Smooth muscle cell (in vitro differentiated cells): ENCODE data around the gene CRYBG3. TPM values are rescaled to one million over a fixed set of nuclear protein-coding genes. Genes with fewer than 3 reads are reported as not detected.

Source experiments
- DNase-seq: peaks from one replicate; lab custom pipeline; 2025; ENCODE audit not compliant: unreplicated experiment; lab: John Stamatoyannopoulos, UW
- H2AFZ ChIP-seq: fragments of 200-600 bp; sonication (generic); 2 replicates; pipeline ENCODE4 v1.6.0; 2016; ENCODE audit warnings: antibody characterized with exemption, low read depth, mild to moderate bottlenecking
- H3F3A ChIP-seq: fragments of 200-600 bp; sonication (generic); 2 replicates; pipeline ENCODE4 v1.6.0; 2017; ENCODE audit warnings: antibody characterized with exemption, low read depth
- H3K27ac ChIP-seq: fragments of 200-600 bp; sonication (generic); 2 replicates; pipeline ENCODE4 v1.5.1; 2016; ENCODE audit warnings: low read depth, mild to moderate bottlenecking
- H3K27me3 ChIP-seq: fragments of 200-600 bp; sonication (generic); 2 replicates; pipeline ENCODE4 v1.6.1; 2016; ENCODE audit warnings: low read depth, mild to moderate bottlenecking
- H3K36me3 ChIP-seq: fragments of 200-600 bp; sonication (generic); 2 replicates; pipeline ENCODE4 v1.5.1; 2016; ENCODE audit warnings: low read depth
- H3K4me1 ChIP-seq: fragments of 200-600 bp; sonication (generic); 2 replicates; pipeline ENCODE4 v1.5.1; 2016; ENCODE audit warnings: low read depth
- H3K4me2 ChIP-seq: fragments of 200-600 bp; sonication (generic); 2 replicates; pipeline ENCODE4 v1.6.0; 2016; ENCODE audit warnings: mild to moderate bottlenecking
- H3K4me3 ChIP-seq: fragments of 200-600 bp; sonication (generic); 2 replicates; pipeline ENCODE4 v1.5.1; 2016; ENCODE audit warnings: mild to moderate bottlenecking
- H3K79me2 ChIP-seq: fragments of 200-600 bp; sonication (generic); 2 replicates; pipeline ENCODE4 v1.6.0; 2016; ENCODE audit warnings: low read depth, mild to moderate bottlenecking
- H3K9ac ChIP-seq: fragments of 200-600 bp; sonication (generic); 2 replicates; pipeline ENCODE4 v1.6.0; 2016; ENCODE audit warnings: low read depth
- H3K9me3 ChIP-seq: fragments of 200-600 bp; sonication (generic); replicated peaks from 2 replicates; pipeline ENCODE4 v1.5.1; 2016; ENCODE audit warnings: low read depth
- H4K20me1 ChIP-seq: fragments of 200-600 bp; sonication (generic); 2 replicates; pipeline ENCODE4 v1.6.0; 2016; ENCODE audit warnings: low read depth
- CTCF ChIP-seq: fragments of 200-600 bp; sonication (generic); IDR thresholded peaks from 2 replicates; pipeline ENCODE4 v1.5.1; 2017; ENCODE audit warnings: borderline replicate concordance, mild to moderate bottlenecking, antibody characterized with exemption; ENCODE audit not compliant: insufficient read depth, poor library complexity, severe bottlenecking
- WGBS: methylation state at CpG from one replicate; pipeline ENCODE4 v1.1.7; 2016; ENCODE audit warnings: low lambda C conversion rate; 5-methylcytosine and 5-hydroxymethylcytosine counted together
- polyA plus RNA-seq: library from polyadenylated mRNA; unstranded; fragments of >200 nt; fragmentation: Nextera tagmentation; extraction: Ambion mirVana; gene quantifications from 2 replicates; pipeline ENCODE4 v1.2.1, GENCODE V29; 2016
- total RNA-seq: library from RNA; depleted of rRNA; stranded (reverse); fragments of >200 nt; gene quantifications from 2 replicates; pipeline ENCODE4 v1.2.3, GENCODE V29; 2014

Gene CRYBG3
- total and polyA plus RNA-seq, 2 experiments from 2014 or later, result 1.5 to 17.0 TPM

DNA sequence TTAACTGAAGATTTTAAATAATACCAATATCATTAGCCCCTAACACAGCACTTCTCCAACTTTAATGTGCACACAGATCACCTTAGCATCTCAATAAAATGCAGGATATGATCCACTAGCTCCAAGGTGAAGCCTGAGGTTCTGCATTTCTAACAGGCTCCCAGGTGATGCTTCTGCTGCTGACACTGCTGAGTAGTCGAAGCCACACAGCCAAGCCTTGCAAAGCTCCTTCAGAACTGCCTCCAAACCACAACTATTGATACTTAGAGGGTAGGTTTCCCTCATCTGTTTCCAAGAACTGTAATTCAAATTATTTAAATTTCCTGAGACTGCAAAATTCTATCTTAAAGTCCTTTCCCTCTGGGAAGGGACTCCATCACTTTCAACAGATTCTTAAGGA, 146.6 kb downstream of the CRYBG3 start:
- Histone ChIP-seq H3K4me2 (no peak overlapping the region), H3K36me3 (no peaks in the 10 kb centered on the region), H2AFZ (no peak overlapping the region), H3K4me1 (peaks cover 5% of the 10 kb centered on the region), H3F3A (no peaks in the 10 kb centered on the region), H3K27ac (no peak overlapping the region), H3K79me2 (peaks cover 21% of the 10 kb centered on the region), H3K27me3 (no peaks in the 10 kb centered on the region), H3K9ac (no peak overlapping the region), H4K20me1 (peaks cover 7% of the 10 kb centered on the region), H3K4me3 (no peak overlapping the region), H3K9me3 (no peaks in the 10 kb centered on the region)
- 91% methylated on average over 1 of the region's 1 CpG for WGBS
- no peak for TF ChIP-seq CTCF
- DNase-seq, result no peak

GRCh38 chr3:97969541-97969940, 147.7 kb downstream of the CRYBG3 start:
- H3K36me3 ChIP-seq, result no peaks in the 10 kb centered on the region
- WGBS, result 83% methylated on average over 5 of the region's 5 CpGs

DNA sequence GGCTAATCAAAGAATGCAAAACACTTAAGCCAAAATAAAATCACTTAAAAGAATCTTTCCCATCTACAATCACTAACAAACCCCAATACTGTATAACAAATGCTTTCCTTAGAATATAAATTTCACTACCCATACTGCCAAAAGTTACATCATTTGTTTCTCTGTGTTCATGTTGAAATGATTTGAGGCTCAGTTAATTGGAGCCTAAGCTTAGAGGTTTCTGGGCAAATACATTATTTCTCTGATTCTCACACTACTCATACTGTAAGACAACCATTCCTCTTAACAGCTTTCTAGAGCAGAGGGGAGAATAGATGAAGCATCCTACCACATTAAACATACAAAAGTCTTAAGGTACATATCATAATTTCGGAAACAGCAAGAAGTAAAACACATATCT, 148.3 kb downstream of the CRYBG3 start:
- H3K27ac ChIP-seq, result no peak overlapping the region
- H3K9ac ChIP-seq, result no peak overlapping the region
- TF ChIP-seq CTCF, result no peak
- DNase-seq, result no peak
- H3K27me3 ChIP-seq, result no peaks in the 10 kb centered on the region
- H2AFZ ChIP-seq, result no peak overlapping the region
- H3K4me2 ChIP-seq, result no peak overlapping the region
- WGBS, result 94% methylated on average over 1 of the region's 1 CpG
- H3K4me1 ChIP-seq, result peaks cover 5% of the 10 kb centered on the region
- H4K20me1 ChIP-seq, result no peaks in the 10 kb centered on the region
- no peaks in the 10 kb centered on the region for H3K9me3 ChIP-seq
- no peak overlapping the region for H3K4me3 ChIP-seq
- H3K36me3 ChIP-seq, result no peaks in the 10 kb centered on the region
- peaks cover 17% of the 10 kb centered on the region for H3K79me2 ChIP-seq
- H3F3A ChIP-seq, result no peaks in the 10 kb centered on the region

More at GRCh38 chr3:97969541-97969940, 147.7 kb downstream of the CRYBG3 start:
- no peak overlapping the region for H3K4me2 ChIP-seq
- no peaks in the 10 kb centered on the region for H3F3A ChIP-seq
- H3K4me3 ChIP-seq, result no peak overlapping the region
- H3K79me2 ChIP-seq, result peaks cover 17% of the 10 kb centered on the region
- TF ChIP-seq CTCF, result no peak
- DNase-seq, result no peak
- no peak overlapping the region for H3K27ac ChIP-seq
- no peaks in the 10 kb centered on the region for H3K27me3 ChIP-seq
- peaks cover 5% of the 10 kb centered on the region for H3K4me1 ChIP-seq
- no peaks in the 10 kb centered on the region for H4K20me1 ChIP-seq
- no peaks in the 10 kb centered on the region for H3K9me3 ChIP-seq
- no peak overlapping the region for H2AFZ ChIP-seq
- no peak overlapping the region for H3K9ac ChIP-seq

- Histone ChIP-seq H4K20me1 (no peaks in the 10 kb centered on the region), H3K9me3 (no peaks in the 10 kb centered on the region), H3K4me3 (peak overlapping the region; percentile 86), H3F3A (no peaks in the 10 kb centered on the region), H3K27ac (peak overlapping the region; percentile 51), H3K27me3 (no peaks in the 10 kb centered on the region), H3K79me2 (peaks cover 17% of the 10 kb centered on the region), H3K4me2 (peak overlapping the region; percentile 82), H3K4me1 (peaks cover 5% of the 10 kb centered on the region), H2AFZ (peak overlapping the region; percentile 58), H3K36me3 (no peaks in the 10 kb centered on the region), H3K9ac (peak overlapping the region; percentile 12)
- no peak for DNase-seq
- no peak for TF ChIP-seq CTCF
- WGBS, result 58% methylated on average over 9 of the region's 9 CpGs
Observed at GRCh38 chr3:97970956-97971620, 149.3 kb downstream of the CRYBG3 start.
